Activated naive CD8-positive, alpha-beta T cell treated with anti-CD3 and anti-CD28 coated beads, Interleukin-2, amount 50 U/mL, for 24 hours (primary cell): ENCODE data around the gene SPPL2B.

Experiments
- ATAC-seq: fragments of 150-1000 bp; cut with Tn5 transposase; one replicate; pipeline ENCODE4 v1.10.0; 2021
- DNase-seq: peaks from one replicate; pipeline ENCODE4 v3.0.0; 2021
- H3K27ac Mint-ChIP-seq: one replicate; pipeline ENCODE4 v1.8.0; 2021; ENCODE audit warnings: mild to moderate bottlenecking, mixed read lengths
- H3K27me3 Mint-ChIP-seq: one replicate; pipeline ENCODE4 v1.8.0; 2021; ENCODE audit warnings: mixed read lengths
- H3K36me3 Mint-ChIP-seq: one replicate; pipeline ENCODE4 v1.8.0; 2021; ENCODE audit warnings: low read depth, mixed read lengths
- H3K4me1 Mint-ChIP-seq: one replicate; pipeline ENCODE4 v1.8.0; 2021; ENCODE audit warnings: mixed read lengths
- H3K4me3 Mint-ChIP-seq: one replicate; pipeline ENCODE4 v1.8.0; 2021; ENCODE audit warnings: mild to moderate bottlenecking, moderate library complexity, mixed read lengths
- H3K9me3 Mint-ChIP-seq: one replicate; pipeline ENCODE4 v1.8.0; 2021; ENCODE audit warnings: mixed read lengths

Gene SPPL2B

GRCh38 chr19:2358548-2359173, 30.2 kb downstream of the SPPL2B start:
- Mint-ChIP-seq H3K9me3 (no peaks in the 10 kb centered on the region), H3K4me1 (peaks cover 3% of the 10 kb centered on the region), H3K27me3 (peaks cover 9% of the 10 kb centered on the region), H3K27ac (no peak overlapping the region), H3K4me3 (no peak overlapping the region), H3K36me3 (no peaks in the 10 kb centered on the region)
- ATAC-seq (no peak), DNase-seq (no peak)

GRCh38 chr19:2359992-2360685, 31.7 kb downstream of the SPPL2B start, which contains the start of gene TMPRSS9:
TSS of gene TMPRSS9 (plus strand) at chr19:2360265. CDS start at chr19:2389786, 29,521 bp downstream.
- peaks cover 18% of the 10 kb centered on the region for H3K27me3 Mint-ChIP-seq
- no peak within 1 kb of the TSS for H3K27ac Mint-ChIP-seq
- H3K9me3 Mint-ChIP-seq: no peaks in the 10 kb centered on the region
- no peak within 1 kb of the TSS for H3K4me3 Mint-ChIP-seq
- DNase-seq: no peak
- peaks cover 3% of the 10 kb centered on the region for H3K4me1 Mint-ChIP-seq
- peak; percentile 41 for ATAC-seq
- no peaks in the 10 kb centered on the region for H3K36me3 Mint-ChIP-seq

GRCh38 chr19:2360833-2361232, 32.3 kb downstream of the SPPL2B start:
- no peak overlapping the region for H3K27ac Mint-ChIP-seq
- DNase-seq (no peak), ATAC-seq (no peak)

GRCh38 chr19:2361246-2362045, 33.0 kb downstream of the SPPL2B start:
- ATAC-seq: no peak

More at GRCh38 chr19:2360833-2361232, 32.3 kb downstream of the SPPL2B start:
- no peaks in the 10 kb centered on the region for H3K36me3 Mint-ChIP-seq
- no peaks in the 10 kb centered on the region for H3K9me3 Mint-ChIP-seq
- H3K4me1 Mint-ChIP-seq: peaks cover 3% of the 10 kb centered on the region
- H3K27me3 Mint-ChIP-seq: peaks cover 23% of the 10 kb centered on the region
- H3K4me3 Mint-ChIP-seq: no peak overlapping the region

GRCh38 chr19:2362046-2362969, 33.8 kb downstream of the SPPL2B start:
- no peak overlapping the region for H3K27ac Mint-ChIP-seq

More at GRCh38 chr19:2361246-2362045, 33.0 kb downstream of the SPPL2B start:
- Mint-ChIP-seq H3K9me3 (no peaks in the 10 kb centered on the region), H3K27ac (no peak overlapping the region), H3K27me3 (peaks cover 23% of the 10 kb centered on the region), H3K36me3 (no peaks in the 10 kb centered on the region), H3K4me3 (no peak overlapping the region), H3K4me1 (peaks cover 3% of the 10 kb centered on the region)
- no peak for DNase-seq

GRCh38 chr19:2362970-2363300, 34.5 kb downstream of the SPPL2B start:
- H3K27me3 Mint-ChIP-seq: peaks cover 23% of the 10 kb centered on the region
- no peaks in the 10 kb centered on the region for H3K36me3 Mint-ChIP-seq
- no peak for ATAC-seq
- no peak overlapping the region for H3K4me3 Mint-ChIP-seq
- no peak overlapping the region for H3K27ac Mint-ChIP-seq
- no peaks in the 10 kb centered on the region for H3K9me3 Mint-ChIP-seq
- no peak for DNase-seq
- H3K4me1 Mint-ChIP-seq: peaks cover 3% of the 10 kb centered on the region

More at GRCh38 chr19:2362046-2362969, 33.8 kb downstream of the SPPL2B start:
- ATAC-seq: no peak
- H3K9me3 Mint-ChIP-seq: no peaks in the 10 kb centered on the region
- no peak for DNase-seq
- H3K27me3 Mint-ChIP-seq: peaks cover 23% of the 10 kb centered on the region
- no peaks in the 10 kb centered on the region for H3K36me3 Mint-ChIP-seq
- peaks cover 3% of the 10 kb centered on the region for H3K4me1 Mint-ChIP-seq
- H3K4me3 Mint-ChIP-seq: no peak overlapping the region

GRCh38 chr19:2363419-2363818, 34.9 kb downstream of the SPPL2B start:
- H3K27me3 Mint-ChIP-seq: peaks cover 27% of the 10 kb centered on the region
- peaks cover 3% of the 10 kb centered on the region for H3K4me1 Mint-ChIP-seq
- no peaks in the 10 kb centered on the region for H3K36me3 Mint-ChIP-seq
- H3K27ac Mint-ChIP-seq: no peak overlapping the region
- no peak for DNase-seq
- H3K4me3 Mint-ChIP-seq: no peak overlapping the region
- no peaks in the 10 kb centered on the region for H3K9me3 Mint-ChIP-seq
- no peak for ATAC-seq

GRCh38 chr19:2365201-2365970, 36.9 kb downstream of the SPPL2B start:
- ATAC-seq (no peak), DNase-seq (no peak)
- Mint-ChIP-seq H3K4me3 (no peak overlapping the region), H3K27ac (no peak overlapping the region), H3K4me1 (peaks cover 3% of the 10 kb centered on the region), H3K36me3 (no peaks in the 10 kb centered on the region), H3K27me3 (peaks cover 23% of the 10 kb centered on the region), H3K9me3 (no peaks in the 10 kb centered on the region)

- H3K9me3 Mint-ChIP-seq: no peaks in the 10 kb centered on the region
- peaks cover 6% of the 10 kb centered on the region for H3K27me3 Mint-ChIP-seq
- no peak overlapping the region for H3K27ac Mint-ChIP-seq
- ATAC-seq: no peak
- DNase-seq: no peak
- H3K4me1 Mint-ChIP-seq: no peaks in the 10 kb centered on the region
- H3K36me3 Mint-ChIP-seq: no peaks in the 10 kb centered on the region
- no peak overlapping the region for H3K4me3 Mint-ChIP-seq
Observed at GRCh38 chr19:2371656-2372055, 43.2 kb downstream of the SPPL2B start.

- no peaks in the 10 kb centered on the region for H3K4me1 Mint-ChIP-seq
- DNase-seq (no peak), ATAC-seq (no peak)
- H3K27ac Mint-ChIP-seq: no peak overlapping the region
- no peak overlapping the region for H3K4me3 Mint-ChIP-seq
- no peaks in the 10 kb centered on the region for H3K9me3 Mint-ChIP-seq
- peaks cover 6% of the 10 kb centered on the region for H3K27me3 Mint-ChIP-seq
- no peaks in the 10 kb centered on the region for H3K36me3 Mint-ChIP-seq
Observed at GRCh38 chr19:2372076-2372612, 43.7 kb downstream of the SPPL2B start.

GRCh38 chr19:2374808-2375207, 46.3 kb downstream of the SPPL2B start:
- Mint-ChIP-seq H3K4me3 (no peak overlapping the region), H3K27me3 (peaks cover 6% of the 10 kb centered on the region), H3K9me3 (peaks cover 10% of the 10 kb centered on the region), H3K27ac (no peak overlapping the region), H3K36me3 (peaks cover 7% of the 10 kb centered on the region), H3K4me1 (no peaks in the 10 kb centered on the region)
- ATAC-seq (no peak), DNase-seq (no peak)

GRCh38 chr19:2375353-2376121, 47.1 kb downstream of the SPPL2B start:
- peaks cover 10% of the 10 kb centered on the region for H3K9me3 Mint-ChIP-seq
- H3K4me3 Mint-ChIP-seq: no peak overlapping the region
- no peak for DNase-seq
- no peaks in the 10 kb centered on the region for H3K4me1 Mint-ChIP-seq
- ATAC-seq: no peak
- peaks cover 6% of the 10 kb centered on the region for H3K27me3 Mint-ChIP-seq
- peaks cover 7% of the 10 kb centered on the region for H3K36me3 Mint-ChIP-seq
- no peak overlapping the region for H3K27ac Mint-ChIP-seq
